SK-N-SH (cell line): ENCODE results near the gene ZSCAN10.

Experiments
- GABPA ChIP-seq: IDR thresholded peaks from 2 replicates; pipeline ENCODE4 v1.4.0; 2012; ENCODE audit warnings: low read depth, mild to moderate bottlenecking
- SIN3A ChIP-seq: IDR thresholded peaks from 2 replicates; pipeline ENCODE4 v1.6.1; 2012; ENCODE audit warnings: low read depth, mild to moderate bottlenecking, low read length, moderate library complexity, borderline replicate concordance
- TCF12 ChIP-seq: IDR thresholded peaks from 2 replicates; pipeline ENCODE4 v1.4.0; 2012

DNA sequence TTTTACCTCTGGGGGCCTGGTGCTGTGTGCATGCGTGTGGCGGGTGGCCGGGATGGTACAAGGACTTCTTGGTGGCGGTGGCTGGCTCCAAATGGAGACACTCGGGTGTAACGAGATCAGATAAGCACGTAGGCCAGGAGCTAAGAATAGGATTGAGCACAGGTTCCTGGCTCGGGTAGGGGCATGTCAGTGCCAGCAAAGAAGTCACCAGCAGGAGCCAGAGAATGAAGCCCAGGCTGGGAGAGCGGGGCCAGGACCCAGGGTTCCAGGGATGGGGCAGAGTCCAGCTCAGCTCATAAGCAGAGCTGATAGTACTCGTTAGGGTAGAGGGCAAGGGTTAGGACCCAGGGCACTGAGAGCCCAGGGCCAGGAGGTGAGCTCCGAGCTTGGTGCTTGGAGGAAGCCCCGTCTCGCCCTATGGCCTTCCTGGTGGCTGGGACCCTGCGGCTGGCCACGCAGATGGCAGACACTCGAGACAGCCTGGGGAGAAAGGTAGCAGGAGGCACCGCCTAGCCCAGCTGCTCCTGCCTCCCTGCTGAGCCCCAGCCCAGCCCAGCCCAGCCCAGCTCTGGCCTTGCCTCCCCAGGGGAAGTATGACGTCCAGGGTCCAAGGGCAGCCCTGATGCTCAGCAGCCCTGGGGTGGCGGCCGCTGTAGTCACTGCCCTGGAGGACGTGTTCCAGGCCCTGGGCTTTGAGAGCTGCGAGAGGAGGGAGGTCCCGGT is 44.7 kb upstream of the ZSCAN10 start:
- TF ChIP-seq SIN3A = no peak
- TF ChIP-seq TCF12 = no peak
- no peak for TF ChIP-seq GABPA
